GM12874 (cell line): Measurements from ENCODE around the gene OPHN1.

Experiments
- TF ChIP-seq, protein P1 (sequence below): IDR thresholded peaks from 2 replicates; pipeline ENCODE4 v1.5.1; 2011; ENCODE audit warnings: low read depth, mild to moderate bottlenecking, control low read depth, low read length, moderate library complexity; ENCODE audit not compliant: insufficient read depth

The OPHN1 gene

DNA sequence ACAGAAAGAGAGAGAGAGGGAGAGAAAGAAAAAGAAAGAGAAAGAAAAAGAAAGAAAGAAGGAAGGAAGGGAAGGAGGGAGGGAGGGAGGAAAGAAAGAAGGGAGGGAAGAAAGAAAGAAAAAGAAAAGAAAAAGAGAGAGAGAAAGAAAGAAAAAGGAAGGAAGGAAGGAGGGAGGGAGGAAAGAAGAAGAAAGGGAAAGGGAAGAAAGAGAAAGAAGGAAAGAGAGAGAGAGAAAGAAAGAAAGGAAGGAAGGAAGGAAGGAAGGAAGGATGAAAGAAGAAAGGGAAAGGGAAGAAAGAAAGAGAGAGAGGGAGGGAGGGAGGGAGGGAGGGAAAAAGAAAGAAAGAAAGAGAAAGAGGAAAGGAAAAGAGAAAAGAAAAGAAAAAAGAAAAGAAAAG, 10.8 kb downstream of the OPHN1 start:
- TF ChIP-seq, protein P1, sequence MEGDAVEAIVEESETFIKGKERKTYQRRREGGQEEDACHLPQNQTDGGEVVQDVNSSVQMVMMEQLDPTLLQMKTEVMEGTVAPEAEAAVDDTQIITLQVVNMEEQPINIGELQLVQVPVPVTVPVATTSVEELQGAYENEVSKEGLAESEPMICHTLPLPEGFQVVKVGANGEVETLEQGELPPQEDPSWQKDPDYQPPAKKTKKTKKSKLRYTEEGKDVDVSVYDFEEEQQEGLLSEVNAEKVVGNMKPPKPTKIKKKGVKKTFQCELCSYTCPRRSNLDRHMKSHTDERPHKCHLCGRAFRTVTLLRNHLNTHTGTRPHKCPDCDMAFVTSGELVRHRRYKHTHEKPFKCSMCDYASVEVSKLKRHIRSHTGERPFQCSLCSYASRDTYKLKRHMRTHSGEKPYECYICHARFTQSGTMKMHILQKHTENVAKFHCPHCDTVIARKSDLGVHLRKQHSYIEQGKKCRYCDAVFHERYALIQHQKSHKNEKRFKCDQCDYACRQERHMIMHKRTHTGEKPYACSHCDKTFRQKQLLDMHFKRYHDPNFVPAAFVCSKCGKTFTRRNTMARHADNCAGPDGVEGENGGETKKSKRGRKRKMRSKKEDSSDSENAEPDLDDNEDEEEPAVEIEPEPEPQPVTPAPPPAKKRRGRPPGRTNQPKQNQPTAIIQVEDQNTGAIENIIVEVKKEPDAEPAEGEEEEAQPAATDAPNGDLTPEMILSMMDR, result no peak

DNA sequence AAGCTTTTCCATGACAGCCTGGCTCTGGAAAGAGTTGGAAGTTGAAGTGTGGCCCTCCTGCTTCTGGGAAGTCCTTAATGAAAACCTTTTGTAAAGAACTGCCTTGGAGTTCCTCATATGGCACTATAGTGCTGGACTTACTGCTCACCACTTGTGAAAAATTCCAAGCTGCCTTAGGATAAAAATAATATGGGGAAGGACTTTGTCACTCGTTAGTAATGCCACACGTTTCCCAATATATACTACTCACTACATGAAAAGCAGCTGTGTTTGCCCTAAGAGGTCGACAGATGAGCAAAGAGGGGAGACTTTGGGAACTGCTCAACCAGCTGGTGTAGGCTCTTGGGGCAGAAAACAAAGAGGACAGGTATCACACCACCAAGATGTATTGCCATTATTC, 11.7 kb downstream of the OPHN1 start:
- TF ChIP-seq, protein P1, result no peak

DNA sequence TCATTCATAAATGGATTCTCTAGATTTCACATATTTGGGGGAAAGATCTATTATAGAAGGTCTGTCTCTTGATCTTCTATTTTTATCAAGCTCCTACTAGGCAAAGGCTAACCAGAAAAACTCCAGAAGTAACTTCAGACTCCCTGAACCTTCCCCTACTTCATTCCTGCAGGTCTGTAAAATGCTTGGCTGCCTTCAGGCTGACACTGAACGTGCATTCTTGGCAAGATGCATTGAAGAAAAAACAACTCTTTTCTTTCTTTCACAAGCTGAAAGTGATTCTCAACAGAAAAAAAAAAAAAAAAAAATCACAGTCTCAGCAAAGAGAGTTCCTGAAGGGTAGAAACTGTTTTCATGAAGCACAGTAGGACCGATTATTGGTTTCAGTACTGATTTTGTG, 12.7 kb downstream of the OPHN1 start:
- TF ChIP-seq, protein P1, result no peak

GRCh38 chrX:68419975-68420374, 13.3 kb downstream of the OPHN1 start:
- TF ChIP-seq, protein P1, result no peak

DNA sequence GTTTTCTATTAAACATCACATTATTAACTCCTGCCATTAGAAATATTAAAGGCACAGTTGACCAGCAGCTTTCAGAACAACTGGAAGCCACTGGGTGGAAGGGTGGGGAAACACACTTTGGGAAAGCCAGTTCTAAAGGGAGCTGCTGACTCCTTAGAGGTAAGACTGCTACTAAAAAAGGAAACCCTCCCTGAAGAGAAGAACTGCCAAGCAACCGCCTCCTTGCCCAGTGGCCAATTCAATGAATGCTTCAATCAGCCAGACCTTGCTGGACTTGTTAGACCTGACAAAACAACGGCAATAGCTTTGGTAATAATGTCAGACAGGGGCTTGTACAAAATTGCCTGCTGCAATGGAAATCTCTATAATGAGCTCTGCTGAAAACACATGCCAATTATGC, 15.6 kb downstream of the OPHN1 start:
- TF ChIP-seq, protein P1, result no peak

DNA sequence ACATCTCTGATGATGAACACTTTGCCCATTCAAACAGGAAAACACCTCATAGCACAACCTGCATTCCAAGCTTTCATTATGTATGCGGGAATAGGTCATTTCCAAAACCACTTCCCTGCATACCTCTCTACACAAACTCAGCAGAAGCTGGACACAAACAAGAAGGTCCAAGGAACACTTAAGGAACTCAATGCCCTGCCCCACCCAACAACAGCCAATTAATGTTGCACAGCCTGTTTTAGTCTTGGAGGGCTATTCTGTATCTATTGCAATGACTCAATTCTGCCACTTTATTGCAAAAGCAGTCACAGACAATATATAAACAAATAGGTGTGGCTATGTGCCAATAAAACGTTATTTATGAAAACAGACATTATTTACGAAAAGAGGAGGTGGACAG, 16.7 kb downstream of the OPHN1 start:
- TF ChIP-seq, protein P1, result no peak

DNA sequence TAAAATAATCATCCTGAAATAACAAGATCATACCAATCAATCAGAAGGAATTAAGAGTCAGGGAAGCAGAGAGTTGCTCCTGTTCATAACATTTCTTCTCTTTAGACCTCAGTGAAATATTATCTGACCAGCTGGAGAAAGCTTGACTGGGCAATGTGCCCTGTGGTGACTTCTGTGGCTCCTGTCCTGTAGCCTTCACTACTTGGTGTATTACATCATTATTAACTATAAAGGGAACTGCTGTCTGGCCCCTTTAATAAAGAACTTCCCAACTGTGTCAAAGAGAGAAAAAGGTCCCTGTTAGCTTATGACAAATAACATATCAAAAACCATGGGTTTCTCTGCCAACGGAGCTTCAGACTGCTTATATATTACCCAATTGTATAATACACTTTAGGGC, 18.0 kb downstream of the OPHN1 start:
- TF ChIP-seq, protein P1, result no peak

GRCh38 chrX:68413254-68413653, 20.0 kb downstream of the OPHN1 start:
- TF ChIP-seq, protein P1, result no peak
